IPS-11a (cell line): ENCODE data around the gene CHFR.
A peak's percentile ranks its signal among the peaks of the same experiment; 100 is the strongest.
"Not testable (repeated sequence)": the region's sequence is repeated elsewhere in the genome, so short reads cannot be mapped to it uniquely, and the experiment has no call there.

Experiments used
- H3K4me3 ChIP-seq: one replicate; pipeline ENCODE4 v1.5.1; 2013; ENCODE audit warnings: low read depth, low read length, control low read depth

CHFR gene

GRCh38 chr12:132887513-132888351 lies at the start of gene CHFR:
Gene CHFR (minus strand): TSS chr12:132887605. CDS start chr12:132887328, 277 bp downstream.
- peak within 1 kb of the TSS; percentile 86 for H3K4me3 ChIP-seq

GRCh38 chr12:132936921-132937320 lies 49.5 kb upstream of the CHFR start:
- H3K4me3 ChIP-seq: not testable (repeated sequence)

- no peak overlapping the region for H3K4me3 ChIP-seq
Observed at GRCh38 chr12:132936163-132936562, 48.8 kb upstream of the CHFR start.

- no peak overlapping the region for H3K4me3 ChIP-seq
Observed at GRCh38 chr12:132926415-132926833, 39.0 kb upstream of the CHFR start.

- no peak overlapping the region for H3K4me3 ChIP-seq
Observed at GRCh38 chr12:132925597-132926414, 38.4 kb upstream of the CHFR start.

- no peak overlapping the region for H3K4me3 ChIP-seq
Observed at GRCh38 chr12:132924356-132924755, 37.0 kb upstream of the CHFR start.

- H3K4me3 ChIP-seq: no peak overlapping the region
Observed at GRCh38 chr12:132923356-132923909, 36.0 kb upstream of the CHFR start.

GRCh38 chr12:132922676-132923075 lies 35.3 kb upstream of the CHFR start:
- H3K4me3 ChIP-seq: no peak overlapping the region

- no peak overlapping the region for H3K4me3 ChIP-seq
Observed at GRCh38 chr12:132921685-132922084, 34.3 kb upstream of the CHFR start.

- no peak overlapping the region for H3K4me3 ChIP-seq
Observed at GRCh38 chr12:132918680-132919079, 31.3 kb upstream of the CHFR start.

GRCh38 chr12:132909030-132909368 lies 21.6 kb upstream of the CHFR start:
- H3K4me3 ChIP-seq: peak overlapping the region; percentile 67

- H3K4me3 ChIP-seq: peak overlapping the region; percentile 67
Observed at GRCh38 chr12:132908145-132909029, 21.0 kb upstream of the CHFR start.

GRCh38 chr12:132907789-132908144 lies 20.4 kb upstream of the CHFR start:
- H3K4me3 ChIP-seq: peak overlapping the region; percentile 38

- no peak overlapping the region for H3K4me3 ChIP-seq
Observed at GRCh38 chr12:132907216-132907615, 19.8 kb upstream of the CHFR start.

- H3K4me3 ChIP-seq: no peak overlapping the region
Observed at GRCh38 chr12:132904718-132905328, 17.4 kb upstream of the CHFR start.

GRCh38 chr12:132899033-132899432 lies 11.6 kb upstream of the CHFR start:
- no peak overlapping the region for H3K4me3 ChIP-seq

- H3K4me3 ChIP-seq: no peak overlapping the region
Observed at GRCh38 chr12:132888852-132889251, 1.4 kb upstream of the CHFR start.

GRCh38 chr12:132886529-132887477 lies 602 bp downstream of the CHFR start:
- peak overlapping the region; percentile 75 for H3K4me3 ChIP-seq

- H3K4me3 ChIP-seq: no peak overlapping the region
Observed at GRCh38 chr12:132881818-132882217, 5.6 kb downstream of the CHFR start.
